Measurements from ENCODE around the gene IFIT2. TPM values are rescaled to one million over a fixed set of nuclear protein-coding genes. Genes with fewer than 3 reads are reported as not detected.
"Not testable (repeated sequence)": the region's sequence is repeated elsewhere in the genome, so short reads cannot be mapped to it uniquely, and the experiment has no call there.

IFIT2 gene
- total RNA-seq, 1 experiment from 2014 or later, result not detected

GRCh38 chr10:89325081-89325480 lies 23.2 kb downstream of the IFIT2 start:
- not testable (repeated sequence) for H2AK5ac ChIP-seq (ENCODE audit: insufficient read length, low read length); H3K14ac ChIP-seq (ENCODE audit: insufficient read depth, low read length); H3T11ph ChIP-seq (ENCODE audit: low read length); H2BK12ac ChIP-seq (ENCODE audit: insufficient read length, low read depth, low read length); H3K27me3 ChIP-seq (ENCODE audit: insufficient read depth, low read length); H4K91ac ChIP-seq (ENCODE audit: insufficient read length, low read depth, low read length); H2BK15ac ChIP-seq (ENCODE audit: low read depth, low read length); H4K8ac ChIP-seq (replicated peaks; ENCODE audit: insufficient read length, low read depth, low read length); H3K18ac ChIP-seq (ENCODE audit: insufficient read length, low read depth, low read length); H4K5ac ChIP-seq (ENCODE audit: insufficient read length, low read depth, low read length); DNase-seq; H3K79me1 ChIP-seq (ENCODE audit: insufficient read depth, low read depth, low read length, poor library complexity, severe bottlenecking); H3K4me3 Mint-ChIP-seq; H3K9me3 Mint-ChIP-seq; H3K23me2 ChIP-seq (ENCODE audit: insufficient read length, low read depth, low read length, poor library complexity, severe bottlenecking); H3K27ac ChIP-seq (ENCODE audit: insufficient read length, low read depth, low read length); H2BK20ac ChIP-seq (ENCODE audit: low read depth, low read length, poor library complexity, severe bottlenecking); H3K36me3 Mint-ChIP-seq (ENCODE audit: insufficient read depth in 1 of 3, low read depth in 3 of 3); H3K9me3 ChIP-seq (ENCODE audit: control insufficient read depth, low read depth, low read length); H2BK120ac ChIP-seq (ENCODE audit: low read depth, low read length, poor library complexity, severe bottlenecking); H2AFZ ChIP-seq (ENCODE audit: low read length); H3K23ac ChIP-seq (ENCODE audit: insufficient read length, low read depth, low read length); H3K4me1 ChIP-seq (ENCODE audit: insufficient read depth, low read length); H3K27me3 Mint-ChIP-seq (ENCODE audit: low read depth); H3K79me2 ChIP-seq (ENCODE audit: insufficient read depth, low read length); H3K9ac ChIP-seq (ENCODE audit: extremely low read depth, insufficient read length, low read length); H3K27ac Mint-ChIP-seq; H4K20me1 ChIP-seq (ENCODE audit: control insufficient read depth, insufficient read depth, insufficient read length); H2BK5ac ChIP-seq (ENCODE audit: insufficient read length, low read length); H3K4me2 ChIP-seq (ENCODE audit: insufficient read depth, insufficient read length, low read length); H3K4ac ChIP-seq (ENCODE audit: low read depth, low read length); H3K56ac ChIP-seq (ENCODE audit: insufficient read length, low read depth, low read length)
- H3K4me1 Mint-ChIP-seq, result peaks cover 30 to 31% of the 10 kb centered on the region in 2 experiments

GRCh38 chr10:89325856-89326255 lies 24.0 kb downstream of the IFIT2 start:
- not testable (repeated sequence) for H2AK5ac ChIP-seq (ENCODE audit: insufficient read length, low read length); H3K27ac ChIP-seq (ENCODE audit: insufficient read length, low read depth, low read length); H3K27me3 Mint-ChIP-seq (ENCODE audit: low read depth); H2BK120ac ChIP-seq (ENCODE audit: low read depth, low read length, poor library complexity, severe bottlenecking); H3K9ac ChIP-seq (ENCODE audit: extremely low read depth, insufficient read length, low read length); H4K20me1 ChIP-seq (ENCODE audit: control insufficient read depth, insufficient read depth, insufficient read length); H3K27me3 ChIP-seq (ENCODE audit: insufficient read depth, low read length); H3K23me2 ChIP-seq (ENCODE audit: insufficient read length, low read depth, low read length, poor library complexity, severe bottlenecking); H2BK20ac ChIP-seq (ENCODE audit: low read depth, low read length, poor library complexity, severe bottlenecking); H2AFZ ChIP-seq (ENCODE audit: low read length); H3K79me2 ChIP-seq (ENCODE audit: insufficient read depth, low read length); H3K23ac ChIP-seq (ENCODE audit: insufficient read length, low read depth, low read length); H3K4ac ChIP-seq (ENCODE audit: low read depth, low read length); H2BK5ac ChIP-seq (ENCODE audit: insufficient read length, low read length); H4K5ac ChIP-seq (ENCODE audit: insufficient read length, low read depth, low read length); H2BK12ac ChIP-seq (ENCODE audit: insufficient read length, low read depth, low read length); H3K4me3 Mint-ChIP-seq; H4K91ac ChIP-seq (ENCODE audit: insufficient read length, low read depth, low read length); H3K9me3 ChIP-seq (ENCODE audit: control insufficient read depth, low read depth, low read length); H4K8ac ChIP-seq (replicated peaks; ENCODE audit: insufficient read length, low read depth, low read length); H3K9me3 Mint-ChIP-seq; DNase-seq; H3K4me2 ChIP-seq (ENCODE audit: insufficient read depth, insufficient read length, low read length); H2BK15ac ChIP-seq (ENCODE audit: low read depth, low read length); H3K18ac ChIP-seq (ENCODE audit: insufficient read length, low read depth, low read length); H3K36me3 Mint-ChIP-seq (ENCODE audit: insufficient read depth in 1 of 3, low read depth in 3 of 3); H3K56ac ChIP-seq (ENCODE audit: insufficient read length, low read depth, low read length); H3T11ph ChIP-seq (ENCODE audit: low read length); H3K79me1 ChIP-seq (ENCODE audit: insufficient read depth, low read depth, low read length, poor library complexity, severe bottlenecking)
- peak overlapping the region in 1 of 3 experiments; percentile 62; a peak in 3 of 7 replicates for H3K27ac Mint-ChIP-seq
- no CpG with 5 or more reads among the region's 2 CpGs for WGBS (ENCODE audit: extremely low coverage, insufficient read length, low lambda C conversion rate)
- peak overlapping the region; percentile 81; the same call in 1 of the 2 replicates for H3K14ac ChIP-seq (ENCODE audit: insufficient read depth, low read length)
- H3K4me1 ChIP-seq (ENCODE audit: insufficient read depth, low read length), result peaks cover 11% of the 10 kb centered on the region
- H3K4me1 Mint-ChIP-seq, result peaks cover 30 to 36% of the 10 kb centered on the region in 2 experiments

All from H9 (cell line).